GM10847 (cell line): Measurements from ENCODE around the gene OBI1.

Source experiments
- POLR2A ChIP-seq: IDR thresholded peaks from 2 replicates; pipeline ENCODE4 v1.6.1; 2011; ENCODE audit not compliant: insufficient read length; ENCODE audit errors: extremely low read depth

The OBI1 gene

GRCh38 chr13:78610381-78610883 lies 48.5 kb downstream of the OBI1 start:
- TF ChIP-seq POLR2A: no peak

GRCh38 chr13:78609464-78610205 lies 49.3 kb downstream of the OBI1 start:
- no peak for TF ChIP-seq POLR2A

GRCh38 chr13:78608688-78609463 lies 50.1 kb downstream of the OBI1 start:
- no peak for TF ChIP-seq POLR2A

- no peak for TF ChIP-seq POLR2A
Observed at GRCh38 chr13:78608252-78608687, 50.7 kb downstream of the OBI1 start.

GRCh38 chr13:78607409-78608251 lies 51.3 kb downstream of the OBI1 start:
- TF ChIP-seq POLR2A: no peak

- no peak for TF ChIP-seq POLR2A
Observed at GRCh38 chr13:78606471-78607408, 52.2 kb downstream of the OBI1 start.

- no peak for TF ChIP-seq POLR2A
Observed at GRCh38 chr13:78604782-78605611, 54.0 kb downstream of the OBI1 start.

GRCh38 chr13:78603240-78603957 lies 55.6 kb downstream of the OBI1 start, which contains the start of gene POU4F1:
POU4F1 (minus strand) TSS chr13:78603552; CDS start chr13:78603326, 226 bp downstream.
- no peak for TF ChIP-seq POLR2A

- TF ChIP-seq POLR2A: no peak
Observed at GRCh38 chr13:78602561-78603239, 56.3 kb downstream of the OBI1 start.

GRCh38 chr13:78601874-78602560 lies 56.9 kb downstream of the OBI1 start:
- no peak for TF ChIP-seq POLR2A

GRCh38 chr13:78601124-78601873 lies 57.7 kb downstream of the OBI1 start:
- no peak for TF ChIP-seq POLR2A
